Neutrophil (primary cell): Measurements from ENCODE around the gene HVCN1.
A peak's percentile ranks its signal among the peaks of the same experiment; 100 is the strongest.

Experiments
- H3K27ac ChIP-seq: fragments of 200-600 bp; sonication (generic); 2 replicates; pipeline ENCODE4 v1.5.1; 2016; ENCODE audit warnings: mild to moderate bottlenecking, moderate library complexity
- H3K27me3 ChIP-seq: fragments of 200-600 bp; sonication (generic); 2 replicates; pipeline ENCODE4 v1.6.0; 2016; ENCODE audit warnings: mild to moderate bottlenecking
- H3K36me3 ChIP-seq: fragments of 200-600 bp; sonication (generic); 2 replicates; pipeline ENCODE4 v1.5.1; 2017
- H3K4me1 ChIP-seq, 2 experiments: fragments of 200-600 bp in 1 of 2; sonication (generic) in 1 of 2; 1 replicate in 1 of 2; 2 replicates in 1 of 2; pipeline versions ENCODE4 v1.5.1 to v1.6.1; 2013 to 2016; ENCODE audit warnings: low read depth in 1 of 2, low read length in 1 of 2, mild to moderate bottlenecking in 1 of 2, moderate library complexity in 1 of 2; ENCODE audit not compliant: control insufficient read depth in 1 of 2, insufficient read depth in 1 of 2
- H3K4me3 ChIP-seq, 2 experiments: fragments of 200-600 bp in 1 of 2; sonication (generic) in 1 of 2; 1 replicate in 1 of 2; 2 replicates in 1 of 2; pipeline ENCODE4 v1.5.1; 2013 to 2016; ENCODE audit warnings: low read depth in 1 of 2, low read length in 1 of 2, mild to moderate bottlenecking in 1 of 2, moderate library complexity in 1 of 2
- H3K9me3 ChIP-seq: fragments of 200-600 bp; sonication (generic); 2 replicates; pipeline ENCODE4 v1.5.1; 2016
- TF ChIP-seq, protein P1 (sequence below): fragments of 200-600 bp; sonication (generic); IDR thresholded peaks from 2 replicates; pipeline ENCODE4 v1.5.1; 2016; ENCODE audit warnings: antibody characterized with exemption

Gene HVCN1

DNA sequence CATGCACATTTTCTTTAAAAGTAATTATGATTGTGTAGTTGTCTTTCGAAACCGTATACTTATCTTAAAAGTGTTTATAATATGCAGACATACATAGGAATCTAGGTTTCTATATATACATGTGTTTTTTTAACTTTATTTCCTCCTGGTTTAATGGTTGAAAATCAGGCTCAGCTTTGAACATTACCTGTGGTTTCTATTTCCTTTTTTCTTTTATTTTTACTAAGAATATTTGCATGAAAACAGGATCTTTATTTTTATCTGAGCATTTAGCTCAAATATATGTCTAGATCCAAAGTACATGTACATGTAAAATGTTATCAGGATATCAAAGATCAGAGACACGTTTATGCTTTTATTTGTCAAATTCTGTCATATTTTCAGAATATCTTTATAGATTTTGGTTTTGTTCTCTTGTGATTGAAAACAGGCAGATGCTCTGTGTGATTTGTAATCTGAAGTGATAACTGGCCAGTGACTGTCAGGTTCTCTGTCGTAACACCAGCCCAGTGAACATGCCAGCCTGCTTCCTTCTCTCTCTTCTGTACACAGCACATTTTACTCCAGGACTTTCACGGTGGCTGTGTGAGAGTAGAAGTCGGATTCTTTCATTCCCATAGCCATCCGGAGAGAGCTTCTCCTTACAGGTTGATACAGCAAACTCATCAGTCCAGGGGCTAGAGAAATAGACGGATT lies 61.3 kb downstream of the HVCN1 start:
- H3K4me3 ChIP-seq: peak overlapping the region in 1 of 2 experiments; percentile 11
- TF ChIP-seq, protein P1, sequence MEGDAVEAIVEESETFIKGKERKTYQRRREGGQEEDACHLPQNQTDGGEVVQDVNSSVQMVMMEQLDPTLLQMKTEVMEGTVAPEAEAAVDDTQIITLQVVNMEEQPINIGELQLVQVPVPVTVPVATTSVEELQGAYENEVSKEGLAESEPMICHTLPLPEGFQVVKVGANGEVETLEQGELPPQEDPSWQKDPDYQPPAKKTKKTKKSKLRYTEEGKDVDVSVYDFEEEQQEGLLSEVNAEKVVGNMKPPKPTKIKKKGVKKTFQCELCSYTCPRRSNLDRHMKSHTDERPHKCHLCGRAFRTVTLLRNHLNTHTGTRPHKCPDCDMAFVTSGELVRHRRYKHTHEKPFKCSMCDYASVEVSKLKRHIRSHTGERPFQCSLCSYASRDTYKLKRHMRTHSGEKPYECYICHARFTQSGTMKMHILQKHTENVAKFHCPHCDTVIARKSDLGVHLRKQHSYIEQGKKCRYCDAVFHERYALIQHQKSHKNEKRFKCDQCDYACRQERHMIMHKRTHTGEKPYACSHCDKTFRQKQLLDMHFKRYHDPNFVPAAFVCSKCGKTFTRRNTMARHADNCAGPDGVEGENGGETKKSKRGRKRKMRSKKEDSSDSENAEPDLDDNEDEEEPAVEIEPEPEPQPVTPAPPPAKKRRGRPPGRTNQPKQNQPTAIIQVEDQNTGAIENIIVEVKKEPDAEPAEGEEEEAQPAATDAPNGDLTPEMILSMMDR: no peak

DNA sequence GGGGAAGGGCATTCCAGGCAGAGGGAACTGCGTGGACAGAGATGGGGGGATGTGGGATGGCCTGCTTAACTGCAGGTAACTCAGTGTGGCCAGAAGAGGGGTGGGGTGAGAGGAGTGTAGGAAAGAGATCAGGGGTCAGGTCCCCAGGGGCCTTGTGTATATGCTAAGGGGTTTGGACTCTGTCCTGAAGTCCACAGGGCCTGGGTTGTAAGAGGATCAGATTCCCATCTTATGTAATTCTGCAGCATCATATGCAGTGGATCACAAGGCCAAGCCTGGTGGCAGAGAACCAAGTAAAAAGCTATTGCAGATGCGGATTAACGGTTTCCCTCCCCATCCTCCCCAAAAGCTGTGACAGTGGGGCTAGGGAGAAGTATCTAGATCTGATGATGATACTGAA lies 66.3 kb downstream of the HVCN1 start:
- Histone ChIP-seq H3K4me3 (no peak overlapping the region), H3K27ac (no peak overlapping the region), H3K4me1 (peaks cover 2 to 3% of the 10 kb centered on the region in 2 experiments), H3K9me3 (no peaks in the 10 kb centered on the region), H3K36me3 (no peaks in the 10 kb centered on the region), H3K27me3 (no peaks in the 10 kb centered on the region)
- TF ChIP-seq, protein P1: no peak

More for the DNA sequence above, 61.3 kb downstream of the HVCN1 start:
- Histone ChIP-seq H3K4me1 (peaks cover 7 to 10% of the 10 kb centered on the region in 2 experiments), H3K36me3 (no peaks in the 10 kb centered on the region), H3K9me3 (no peaks in the 10 kb centered on the region), H3K27me3 (no peaks in the 10 kb centered on the region), H3K27ac (peak overlapping the region; percentile 69)

DNA sequence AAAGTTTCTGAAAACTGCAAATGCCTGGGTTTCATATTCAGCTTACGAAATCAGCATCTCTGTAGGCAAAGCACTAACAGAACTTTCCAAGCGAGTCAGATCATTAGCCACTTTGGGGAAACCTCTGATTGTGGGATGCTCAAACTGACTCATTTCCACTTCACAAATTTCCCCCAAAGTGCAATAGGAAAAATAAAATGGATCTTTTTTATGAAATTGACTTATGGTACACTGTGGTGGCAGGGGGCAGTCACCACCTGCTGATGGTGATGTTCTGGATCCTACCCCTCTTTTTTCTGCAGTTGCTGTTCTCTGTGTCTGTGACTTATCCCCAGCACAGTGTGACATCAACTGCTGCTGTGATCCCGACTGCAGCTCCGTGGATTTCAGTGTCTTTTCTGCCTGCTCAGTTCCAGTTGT lies 69.4 kb downstream of the HVCN1 start:
- Histone ChIP-seq H3K27ac (no peak overlapping the region), H3K4me3 (no peak overlapping the region)

DNA sequence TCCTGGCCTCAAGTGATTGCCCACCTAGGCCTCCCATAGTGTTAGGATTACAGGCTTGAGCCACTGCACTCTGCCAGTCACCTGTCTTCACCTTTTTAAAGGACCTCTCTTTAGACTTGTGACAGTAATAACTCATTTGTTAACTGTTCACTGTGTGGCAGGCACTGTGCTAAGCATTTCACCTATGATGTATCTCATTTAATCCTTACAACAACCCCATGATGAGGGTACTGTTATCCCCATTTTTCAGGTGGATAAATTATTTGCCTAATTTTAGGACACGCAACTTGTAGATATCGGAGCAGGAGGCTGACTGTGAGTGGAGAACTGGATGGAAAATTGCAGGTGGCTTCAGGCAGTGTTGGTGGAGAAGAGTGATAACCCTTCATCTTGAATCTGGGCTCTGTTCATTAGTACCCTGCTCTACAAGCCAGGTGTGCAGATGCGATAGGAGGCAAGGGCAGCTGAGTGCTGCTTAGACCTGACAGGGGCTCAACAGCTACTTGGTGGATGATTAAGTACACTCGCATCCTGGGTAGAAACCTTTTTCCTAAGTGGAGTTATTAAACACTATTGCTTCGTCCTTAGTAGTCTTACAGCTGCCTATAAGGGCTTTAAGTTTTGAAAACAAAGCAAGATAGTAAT lies 72.3 kb downstream of the HVCN1 start:
- Histone ChIP-seq H3K27me3 (no peaks in the 10 kb centered on the region), H3K27ac (no peak overlapping the region), H3K9me3 (no peaks in the 10 kb centered on the region), H3K4me3 (no peak overlapping the region), H3K36me3 (no peaks in the 10 kb centered on the region), H3K4me1 (peaks cover 10 to 13% of the 10 kb centered on the region in 2 experiments)
- TF ChIP-seq, protein P1: no peak

More for the DNA sequence above, 69.4 kb downstream of the HVCN1 start:
- H3K9me3 ChIP-seq: no peaks in the 10 kb centered on the region
- peaks cover under 1 to 1% of the 10 kb centered on the region in 2 experiments for H3K4me1 ChIP-seq
- TF ChIP-seq, protein P1: no peak
- H3K36me3 ChIP-seq: no peaks in the 10 kb centered on the region
- no peaks in the 10 kb centered on the region for H3K27me3 ChIP-seq

DNA sequence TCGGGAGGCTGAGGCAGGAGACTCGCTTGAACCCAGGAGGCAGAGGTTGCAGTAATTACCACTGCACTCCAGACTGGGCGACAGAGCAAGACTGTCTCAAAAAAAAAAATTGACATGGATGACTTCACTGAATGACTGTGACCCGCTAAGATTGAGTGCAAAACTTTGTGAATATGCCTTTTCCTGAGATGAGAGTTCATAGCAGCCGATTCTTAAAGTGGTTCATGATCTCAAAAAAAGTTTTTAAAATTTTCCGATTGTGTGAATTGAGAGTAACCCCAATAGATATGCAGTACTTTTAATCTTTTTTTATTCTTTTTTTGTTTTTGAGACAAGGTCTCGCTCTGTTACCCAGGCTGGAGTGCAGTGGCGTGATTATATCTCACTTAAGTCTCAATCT lies 73.7 kb downstream of the HVCN1 start:
- Histone ChIP-seq H3K36me3 (no peaks in the 10 kb centered on the region), H3K27me3 (no peaks in the 10 kb centered on the region), H3K4me1 (peaks cover 10 to 13% of the 10 kb centered on the region in 2 experiments), H3K9me3 (no peaks in the 10 kb centered on the region), H3K4me3 (no peak overlapping the region), H3K27ac (no peak overlapping the region)
- TF ChIP-seq, protein P1: no peak
